Stimulated activated CD8-positive, alpha-beta memory T cell treated with anti-CD3 and anti-CD28 coated beads, Interleukin-15, amount 100 ng/mL, for 24 hours (primary cell): ENCODE measurements around the gene NUDC.
"Not testable (repeated sequence)": the region's sequence is repeated elsewhere in the genome, so short reads cannot be mapped to it uniquely, and the experiment has no call there.

Source experiments
- DNase-seq: peaks from one replicate; pipeline ENCODE4 v3.0.0-alpha.2; 2020; ENCODE audit warnings: low read depth

NUDC gene

DNA sequence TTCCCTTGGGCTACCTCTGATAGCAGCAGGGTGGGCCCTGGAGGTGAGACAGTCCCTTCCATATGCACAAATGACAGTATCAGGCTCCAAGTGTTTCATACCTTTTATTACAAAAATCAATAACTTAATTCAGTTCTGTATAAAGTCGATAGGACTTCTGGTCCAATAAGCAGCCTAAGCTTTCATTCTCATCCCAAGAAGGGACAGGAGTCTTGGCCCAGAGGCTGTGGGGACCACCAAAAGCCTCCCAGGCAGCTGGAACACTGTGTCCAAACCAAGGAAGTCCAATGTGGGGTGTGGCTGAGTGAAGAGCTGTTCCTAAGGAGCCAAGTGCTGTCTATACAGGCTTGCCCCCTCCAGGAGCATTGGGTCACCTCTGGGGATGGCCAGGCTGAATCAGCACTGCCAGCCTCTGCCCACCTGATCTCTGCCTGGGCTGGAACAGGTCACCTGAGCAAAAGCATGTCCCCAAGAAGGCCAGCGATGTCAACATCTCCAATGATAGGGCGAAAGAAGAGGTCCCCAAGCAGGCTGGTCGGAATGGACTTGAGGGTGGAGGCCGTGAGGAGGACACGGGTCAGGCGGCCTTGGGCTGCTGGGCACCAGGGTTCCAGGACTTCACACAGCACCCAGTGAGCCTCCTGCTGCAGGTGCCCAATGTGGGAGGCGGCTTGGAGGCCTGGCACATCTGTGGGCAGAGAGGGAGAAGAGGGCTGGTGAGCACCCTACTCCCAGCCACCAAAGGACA lies 10.0 kb upstream of the NUDC start:
- no peak for DNase-seq

GRCh38 chr1:26912147-26912490 lies 9.4 kb upstream of the NUDC start:
- no peak for DNase-seq

- DNase-seq = no peak
Measured at GRCh38 chr1:26913389-26913753, 8.2 kb upstream of the NUDC start.

GRCh38 chr1:26913754-26914619 lies 7.6 kb upstream of the NUDC start, which contains the start of gene NR0B2:
NR0B2 (minus strand) TSS chr1:26913975; CDS start chr1:26913940, 35 bp downstream.
- no peak for DNase-seq

DNA sequence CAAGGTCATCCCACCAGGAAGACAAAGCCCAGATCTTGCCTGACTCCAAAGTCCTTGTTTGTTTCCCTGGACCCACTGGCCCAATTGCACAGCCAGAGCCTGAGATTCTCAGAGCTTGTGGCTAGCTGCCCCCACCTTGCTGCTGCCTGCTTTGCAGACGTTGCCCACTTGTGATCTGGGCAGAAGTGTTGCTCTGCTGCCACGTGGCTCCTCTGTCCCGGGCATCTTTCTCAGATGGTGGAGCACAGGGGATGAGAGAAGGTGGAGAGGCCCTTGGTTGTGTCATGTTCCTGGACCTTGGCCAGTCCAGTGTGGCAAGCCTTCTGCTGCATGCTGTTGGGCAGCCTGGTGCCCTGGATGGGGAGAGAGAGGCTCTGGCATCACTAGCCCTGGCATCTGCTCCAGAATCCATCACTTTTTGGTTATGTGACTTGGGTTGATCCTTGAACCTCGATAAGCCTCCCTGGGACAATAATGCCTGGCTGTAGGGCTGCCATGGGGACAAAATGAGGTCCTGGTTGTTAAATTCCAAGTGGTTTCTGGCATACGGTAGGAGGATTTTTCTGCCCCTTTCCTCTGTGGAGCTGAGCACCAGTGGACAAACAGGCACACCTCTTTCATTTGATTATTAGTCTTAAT lies 6.2 kb upstream of the NUDC start:
- DNase-seq = no peak

DNA sequence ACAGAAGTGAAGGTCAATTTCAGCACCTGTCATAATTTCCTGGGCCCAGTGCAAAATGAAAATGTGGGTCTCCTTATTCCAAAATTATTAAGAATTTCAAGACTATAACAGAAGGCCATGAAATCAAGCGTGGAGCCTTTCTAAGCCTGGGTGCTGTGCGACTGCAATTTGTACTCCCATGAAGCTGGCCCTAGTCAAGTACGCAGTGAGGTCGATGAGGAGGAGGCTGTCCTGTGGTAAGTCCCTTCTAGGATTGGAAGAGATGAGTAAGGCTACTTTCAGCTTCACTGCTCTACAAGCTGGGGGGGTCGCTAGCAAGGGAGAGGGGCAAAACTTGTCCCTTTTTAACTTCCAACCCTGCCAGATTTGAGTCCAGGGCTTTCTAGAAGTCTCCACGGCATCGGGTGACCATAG lies 410 bp upstream of the NUDC start:
- DNase-seq = no peak

- DNase-seq = no peak
Measured at GRCh38 chr1:26922431-26922729, 837 bp downstream of the NUDC start.

- DNase-seq = no peak
Measured at GRCh38 chr1:26922901-26923300, 1.4 kb downstream of the NUDC start.

- no peak for DNase-seq
Measured at GRCh38 chr1:26923711-26924110, 2.2 kb downstream of the NUDC start.

GRCh38 chr1:26932531-26932930 lies 11.0 kb downstream of the NUDC start:
- no peak for DNase-seq

DNA sequence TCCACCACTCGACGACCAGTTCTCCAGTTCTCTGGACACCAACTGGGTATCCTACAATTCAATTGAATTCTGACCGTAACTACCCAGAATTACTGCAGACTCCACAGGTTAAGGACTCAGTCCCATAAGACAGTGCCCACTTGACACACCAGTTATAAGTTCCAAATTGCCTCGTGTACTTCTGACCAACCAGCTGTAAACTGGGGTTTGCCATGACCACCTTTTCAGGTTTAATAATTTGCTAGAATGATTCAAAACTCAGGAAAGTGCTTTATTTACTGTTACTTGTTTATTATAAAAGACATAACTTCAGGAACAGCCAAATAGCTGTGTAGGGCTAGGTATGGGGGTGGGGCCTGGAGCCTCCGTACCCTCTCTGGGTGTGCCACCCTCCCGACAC lies 15.3 kb downstream of the NUDC start:
- no peak for DNase-seq

DNA sequence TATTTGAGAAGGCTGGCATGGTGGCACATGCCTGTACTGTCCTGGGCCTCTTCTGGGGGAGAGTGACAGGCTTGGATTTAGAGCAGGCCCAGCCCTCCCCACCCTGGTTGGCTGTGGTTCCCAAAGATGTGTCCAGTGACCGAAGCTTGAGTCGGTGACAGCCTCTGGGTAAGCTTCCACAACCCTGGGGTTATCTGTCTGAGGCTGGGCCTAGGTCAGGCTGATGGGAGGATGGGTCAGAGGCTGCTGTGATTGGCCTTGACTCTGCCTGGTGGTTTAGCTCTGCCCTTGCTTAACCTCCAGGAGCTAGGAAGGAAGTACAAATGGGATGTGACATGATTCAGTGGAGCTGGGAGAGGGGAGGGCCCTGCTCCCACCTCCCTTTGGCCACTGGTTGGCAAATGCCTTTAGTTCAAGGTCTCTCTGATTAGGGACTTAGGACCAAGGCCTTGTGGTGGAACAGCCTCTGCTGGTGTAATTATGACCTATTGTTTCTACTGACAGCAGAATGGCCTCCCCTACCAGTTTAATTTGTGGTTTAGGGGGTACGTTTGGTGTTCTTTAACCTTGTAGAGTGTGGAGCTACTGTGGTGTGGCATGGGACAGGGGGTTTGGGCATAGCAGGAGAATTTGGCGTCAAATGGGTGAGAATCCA lies 16.6 kb downstream of the NUDC start:
- no peak for DNase-seq

- DNase-seq = no peak
Measured at GRCh38 chr1:26938659-26939025, 17.1 kb downstream of the NUDC start.

DNA sequence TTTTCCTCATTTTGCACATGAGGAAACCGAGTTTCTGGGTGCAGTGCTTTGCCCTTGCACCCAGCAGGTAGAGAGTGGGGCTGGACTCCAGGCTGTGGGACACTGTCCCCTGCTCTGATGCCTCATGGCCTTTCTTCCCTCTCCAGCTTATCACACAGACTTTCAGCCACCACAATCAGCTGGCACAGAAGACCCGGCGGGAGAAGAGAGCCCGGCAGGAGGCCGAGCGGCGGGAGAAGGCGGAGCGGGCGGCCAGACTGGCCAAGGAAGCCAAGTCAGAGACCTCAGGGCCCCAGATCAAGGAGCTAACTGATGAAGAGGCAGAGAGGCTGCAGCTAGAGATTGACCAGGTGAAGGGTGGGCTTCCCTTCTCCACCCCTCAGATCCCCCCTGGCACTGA lies 19.8 kb downstream of the NUDC start:
- DNase-seq = no peak

- no peak for DNase-seq
Measured at GRCh38 chr1:26942656-26943055, 21.1 kb downstream of the NUDC start.

DNA sequence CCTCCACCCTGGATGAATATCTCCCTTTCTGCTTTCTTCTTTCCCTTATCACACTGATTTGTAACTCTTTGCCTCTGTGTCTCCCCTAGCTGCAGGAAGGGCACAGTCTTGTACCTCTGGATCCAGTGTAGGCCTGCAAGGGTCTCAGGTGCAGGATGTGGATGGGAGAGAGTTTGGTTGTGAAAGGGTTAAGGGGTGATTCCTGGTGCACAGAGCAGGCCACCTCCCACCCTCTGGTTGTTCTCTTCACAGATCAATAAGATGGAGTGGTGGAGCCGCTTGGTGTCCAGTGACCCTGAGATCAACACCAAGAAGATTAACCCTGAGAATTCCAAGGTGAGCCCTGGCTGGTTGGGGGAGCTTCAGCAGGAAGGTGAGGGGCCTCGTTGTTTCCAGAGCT lies 23.6 kb downstream of the NUDC start:
- DNase-seq = no peak

GRCh38 chr1:26945728-26946127 lies 24.2 kb downstream of the NUDC start:
- DNase-seq = no peak

DNA sequence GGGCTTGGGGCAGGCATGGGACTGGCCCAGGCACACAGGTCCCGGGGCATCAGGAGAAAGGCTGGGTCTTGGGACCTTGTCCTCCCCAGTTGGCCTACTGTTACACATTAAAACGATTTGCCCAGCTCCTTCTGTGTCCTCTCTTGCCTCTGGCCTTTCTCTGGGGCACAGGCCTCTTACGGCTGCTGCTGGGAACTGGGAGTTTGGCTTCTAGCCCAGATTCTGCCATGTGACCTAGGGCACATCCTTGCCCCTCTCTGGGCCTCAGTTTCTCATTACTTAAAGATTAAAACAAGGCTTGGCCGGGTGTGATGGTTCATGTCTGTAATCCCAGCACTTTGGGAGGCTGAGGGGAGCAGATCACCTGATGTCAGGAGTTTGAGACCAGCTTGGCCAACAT lies 24.7 kb downstream of the NUDC start:
- no peak for DNase-seq

GRCh38 chr1:26948725-26949057 lies 27.1 kb downstream of the NUDC start:
- not testable (repeated sequence) for DNase-seq

GRCh38 chr1:26949266-26949925 lies 27.9 kb downstream of the NUDC start:
- DNase-seq = no peak

DNA sequence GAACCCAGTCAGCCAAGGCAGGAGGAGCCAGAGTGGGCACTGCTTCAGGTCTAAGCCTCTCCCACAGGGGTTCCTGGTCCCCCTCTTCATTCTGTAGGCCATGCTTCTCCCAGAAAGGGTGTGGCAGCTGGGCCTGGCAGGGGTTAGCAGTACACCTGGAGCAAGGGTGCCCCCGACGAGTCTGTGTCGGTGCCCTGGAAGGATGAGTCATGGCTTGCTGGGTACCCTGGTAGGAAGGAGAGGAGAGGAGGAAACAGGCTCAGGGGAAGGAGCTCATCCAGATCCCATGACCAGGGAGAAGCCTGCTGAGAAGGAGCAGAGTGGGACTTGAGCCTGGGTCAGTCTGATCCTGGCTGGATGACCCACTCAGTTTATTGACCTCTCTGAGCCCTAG lies 28.4 kb downstream of the NUDC start:
- no peak for DNase-seq

- no peak for DNase-seq
Measured at GRCh38 chr1:26950602-26951001, 29.1 kb downstream of the NUDC start.
